Measurements from ENCODE around the gene SYNJ1. TPM values are rescaled to one million over a fixed set of nuclear protein-coding genes. Genes with fewer than 3 reads are reported as not detected.
"Not testable (repeated sequence)": the region's sequence is repeated elsewhere in the genome, so short reads cannot be mapped to it uniquely, and the experiment has no call there.

Gene SYNJ1
- total RNA-seq, 4 donors from 2014 or later: 5.9 to 18.1 (median 10.8) TPM

- DNase-seq (ENCODE audit: low spot score in 2 of 2): no peak
- intact Hi-C loops (cut with DNase I; ENCODE audit: low total_unique reads): no loop called here
- TF ChIP-seq CTCF (IDR thresholded peaks at IDR 0.05) (no peak), POLR2A (IDR thresholded peaks at IDR 0.05) (no peak)
- no peak overlapping the region for H3K4me3 ChIP-seq (ENCODE audit: low read depth, poor library complexity, severe bottlenecking)
- 90 to 94% methylated on average over 6 of the region's 6 CpGs for WGBS, 2 donors
Observed at GRCh38 chr21:32753818-32754585, 26.2 kb upstream of the SYNJ1 start.

- intact Hi-C loops (cut with DNase I; ENCODE audit: low total_unique reads): no loop called here
- H3K4me3 ChIP-seq (ENCODE audit: low read depth, poor library complexity, severe bottlenecking): no peak overlapping the region
Observed at GRCh38 chr21:32750405-32750804, 22.6 kb upstream of the SYNJ1 start.

GRCh38 chr21:32749662-32750061 lies 21.8 kb upstream of the SYNJ1 start:
- DNase-seq (ENCODE audit: low spot score in 2 of 2): no peak
- intact Hi-C loops (cut with DNase I; ENCODE audit: low total_unique reads): no loop called here

More at GRCh38 chr21:32750405-32750804, 22.6 kb upstream of the SYNJ1 start:
- TF ChIP-seq POLR2A (IDR thresholded peaks at IDR 0.05) (no peak), CTCF (IDR thresholded peaks at IDR 0.05) (no peak)
- no peak for DNase-seq (ENCODE audit: low spot score in 2 of 2)

GRCh38 chr21:32748529-32748928 lies 20.7 kb upstream of the SYNJ1 start:
- 82 to 90% methylated on average over 5 of the region's 5 CpGs for WGBS, 2 donors
- intact Hi-C loops (cut with DNase I; ENCODE audit: low total_unique reads): no loop called here
- DNase-seq (ENCODE audit: low spot score in 2 of 2): no peak
- TF ChIP-seq CTCF (IDR thresholded peaks at IDR 0.05): no peak
- no peak overlapping the region for H3K4me3 ChIP-seq (ENCODE audit: low read depth, poor library complexity, severe bottlenecking)

More at GRCh38 chr21:32749662-32750061, 21.8 kb upstream of the SYNJ1 start:
- TF ChIP-seq POLR2A (IDR thresholded peaks at IDR 0.05): no peak
- no peak for TF ChIP-seq CTCF (IDR thresholded peaks at IDR 0.05)
- no peak overlapping the region for H3K4me3 ChIP-seq (ENCODE audit: low read depth, poor library complexity, severe bottlenecking)

- no peak for DNase-seq (ENCODE audit: low spot score in 2 of 2)
- WGBS, 2 donors: 78 to 79% methylated on average over 1 of the region's 1 CpG
- TF ChIP-seq CTCF (IDR thresholded peaks at IDR 0.05): no peak
- no peak for TF ChIP-seq POLR2A (IDR thresholded peaks at IDR 0.05)
- intact Hi-C loops (cut with DNase I; ENCODE audit: low total_unique reads): no loop called here
- H3K4me3 ChIP-seq (ENCODE audit: low read depth, poor library complexity, severe bottlenecking): no peak overlapping the region
Observed at GRCh38 chr21:32747396-32747795, 19.6 kb upstream of the SYNJ1 start.

- H3K4me3 ChIP-seq (ENCODE audit: low read depth, poor library complexity, severe bottlenecking); DNase-seq (ENCODE audit: low spot score in 2 of 2); intact Hi-C loops (cut with DNase I; ENCODE audit: low total_unique reads): not testable (repeated sequence)
- 96 to 97% methylated on average over 3 of the region's 3 CpGs for WGBS, 2 donors
Observed at GRCh38 chr21:32746711-32747110, 18.9 kb upstream of the SYNJ1 start.
